NB4 (cell line): ENCODE measurements around the gene CFLAR.
"Not testable (repeated sequence)": the region's sequence is repeated elsewhere in the genome, so short reads cannot be mapped to it uniquely, and the experiment has no call there.

Experiments used
- DNase-seq: peaks from one replicate; pipeline ENCODE4 v3.0.0; 2010; ENCODE audit warnings: low read depth
- H3K4me3 ChIP-seq: one replicate; pipeline ENCODE4 v1.5.1; 2011; ENCODE audit warnings: mild to moderate bottlenecking, low read depth, low read length, moderate library complexity
- CTCF ChIP-seq: IDR thresholded peaks from one replicate; pipeline ENCODE4 v1.5.1; 2012; ENCODE audit warnings: low read depth, low read length
- MAX ChIP-seq: IDR thresholded peaks from 2 replicates; pipeline ENCODE4 v1.6.1; 2011; ENCODE audit warnings: low read depth, low read length
- MYC ChIP-seq: IDR thresholded peaks from 2 replicates; pipeline ENCODE4 v1.6.1; 2011; ENCODE audit warnings: low read depth, low read length
- POLR2A ChIP-seq: IDR thresholded peaks from 2 replicates; pipeline ENCODE4 v1.6.1; 2011; ENCODE audit warnings: mild to moderate bottlenecking; ENCODE audit not compliant: insufficient read length; ENCODE audit errors: extremely low read depth

Gene CFLAR

GRCh38 chr2:201114350-201114749, 1.6 kb upstream of the CFLAR start:
- peak overlapping the region; percentile 98 for H3K4me3 ChIP-seq
- no peak for DNase-seq
- TF ChIP-seq MYC (no peak), CTCF (no peak), MAX (no peak), POLR2A (no peak)

GRCh38 chr2:201114846-201115245, 1.1 kb upstream of the CFLAR start:
- DNase-seq = no peak
- H3K4me3 ChIP-seq = peak overlapping the region; percentile 98
- TF ChIP-seq MYC (no peak), MAX (no peak), POLR2A (no peak), CTCF (no peak)

GRCh38 chr2:201116959-201117734, 1.2 kb downstream of the CFLAR start:
- TF ChIP-seq POLR2A (peak; percentile 26), MYC (no peak), MAX (no peak)
- DNase-seq = peak; percentile 93
- H3K4me3 ChIP-seq = peak overlapping the region; percentile 98

- not testable (repeated sequence) for DNase-seq
- H3K4me3 ChIP-seq = peak overlapping the region; percentile 98
Measured at GRCh38 chr2:201117735-201118094, 1.8 kb downstream of the CFLAR start.

- TF ChIP-seq MYC (peak; percentile 63; the same call in 1 of the 2 replicates), MAX (peak; percentile 63), POLR2A (peak; percentile 55), CTCF (peak; percentile 33)
- peak; percentile 99 for DNase-seq
- H3K4me3 ChIP-seq = peak overlapping the region; percentile 98
Measured at GRCh38 chr2:201118121-201118960, 2.4 kb downstream of the CFLAR start.

- TF ChIP-seq POLR2A = no peak
- TF ChIP-seq CTCF = no peak
- no peak; the same call in 1 of the 2 replicates for TF ChIP-seq MYC
- no peak; the same call in 1 of the 2 replicates for TF ChIP-seq MAX
- DNase-seq = peak; percentile 86
- peak overlapping the region; percentile 98 for H3K4me3 ChIP-seq
Measured at GRCh38 chr2:201118961-201119854, 3.2 kb downstream of the CFLAR start.
